G401 (cell line): ENCODE data around the gene C20orf204. TPM values are rescaled to one million over a fixed set of nuclear protein-coding genes. Genes with fewer than 3 reads are reported as not detected.
A peak's percentile ranks its signal among the peaks of the same experiment; 100 is the strongest.
"Not testable (repeated sequence)": the region's sequence is repeated elsewhere in the genome, so short reads cannot be mapped to it uniquely, and the experiment has no call there.

Experiments
- DNase-seq: peaks from one replicate; pipeline ENCODE4 v3.0.0-alpha.2; 2015; ENCODE audit warnings: low spot score
- in situ Hi-C: cut with HindIII; loops from 2 replicates; pipeline ENCODE4 v1.10.0; 2016; ENCODE audit warnings: low sequenced_read_pairs, mixed read lengths
- total RNA-seq: library from RNA; depleted of rRNA; stranded (reverse); fragments of >200 nt; shearing (Covaris generic); gene quantifications from 2 replicates; pipeline ENCODE4 v1.2.3, GENCODE V29; 2014

The C20orf204 gene
- total RNA-seq, 1 experiment from 2014 or later = 0.81 TPM

GRCh38 chr20:64077876-64078551 is 42.0 kb downstream of the C20orf204 start:
- no peak for DNase-seq
- in situ Hi-C loops = no loop called here

- DNase-seq = no peak
- in situ Hi-C loops = no loop called here
Observed at GRCh38 chr20:64078934-64079272, 42.9 kb downstream of the C20orf204 start.

GRCh38 chr20:64079273-64080012 is 43.5 kb downstream of the C20orf204 start, which contains the start of gene RGS19:
TSS of gene RGS19 (minus strand) at chr20:64079518. CDS start at chr20:64076886, 2,632 bp downstream.
- no peak for DNase-seq
- in situ Hi-C loops = no loop called here

GRCh38 chr20:64080013-64080812 is 44.2 kb downstream of the C20orf204 start, which contains the start of gene OPRL1:
TSS of gene OPRL1 (plus strand) at chr20:64080082. CDS start at chr20:64092721, 12,639 bp downstream.
- peak; percentile 62 for DNase-seq
- in situ Hi-C loops = no loop called here

- in situ Hi-C loops = no loop called here
Observed at GRCh38 chr20:64080813-64081623, 45.0 kb downstream of the C20orf204 start.

GRCh38 chr20:64081624-64081964 is 45.6 kb downstream of the C20orf204 start:
- in situ Hi-C loops = no loop called here
- no peak for DNase-seq

More at GRCh38 chr20:64080813-64081623, 45.0 kb downstream of the C20orf204 start:
- peak; percentile 38 for DNase-seq

- DNase-seq = peak; percentile 33
- in situ Hi-C loops = no loop called here
Observed at GRCh38 chr20:64082126-64082731, 46.2 kb downstream of the C20orf204 start.

GRCh38 chr20:64082820-64083377 is 46.9 kb downstream of the C20orf204 start:
- no peak for DNase-seq
- in situ Hi-C loops = no loop called here

GRCh38 chr20:64083378-64083803 is 47.4 kb downstream of the C20orf204 start:
- in situ Hi-C loops = no loop called here
- peak; percentile 80 for DNase-seq

- in situ Hi-C loops = no loop called here
- peak; percentile 40 for DNase-seq
Observed at GRCh38 chr20:64083804-64084684, 48.1 kb downstream of the C20orf204 start, which contains the start of gene LKAAEAR1. TSS of gene LKAAEAR1 (minus strand) at chr20:64084398. CDS start at chr20:64084219, 179 bp downstream.

- no peak for DNase-seq
- in situ Hi-C loops = no loop called here
Observed at GRCh38 chr20:64084685-64085152, 48.7 kb downstream of the C20orf204 start.

- DNase-seq = no peak
- in situ Hi-C loops = no loop called here
Observed at GRCh38 chr20:64086801-64087200, 50.8 kb downstream of the C20orf204 start.

GRCh38 chr20:64087226-64087825 is 51.3 kb downstream of the C20orf204 start:
- DNase-seq, in situ Hi-C loops: not testable (repeated sequence)

- in situ Hi-C loops, DNase-seq: not testable (repeated sequence)
Observed at GRCh38 chr20:64088586-64088985, 52.6 kb downstream of the C20orf204 start.
